GM19240 (cell line): ENCODE data around the gene OXER1.
"Not testable (repeated sequence)": the region's sequence is repeated elsewhere in the genome, so short reads cannot be mapped to it uniquely, and the experiment has no call there.

Experiments
- DNase-seq: peaks from one replicate; pipeline ENCODE4 v3.0.0; 2011; ENCODE audit warnings: low spot score; ENCODE audit not compliant: insufficient read length

OXER1 gene

GRCh38 chr2:42752816-42753813 lies 10.8 kb downstream of the OXER1 start:
- no peak for DNase-seq

DNA sequence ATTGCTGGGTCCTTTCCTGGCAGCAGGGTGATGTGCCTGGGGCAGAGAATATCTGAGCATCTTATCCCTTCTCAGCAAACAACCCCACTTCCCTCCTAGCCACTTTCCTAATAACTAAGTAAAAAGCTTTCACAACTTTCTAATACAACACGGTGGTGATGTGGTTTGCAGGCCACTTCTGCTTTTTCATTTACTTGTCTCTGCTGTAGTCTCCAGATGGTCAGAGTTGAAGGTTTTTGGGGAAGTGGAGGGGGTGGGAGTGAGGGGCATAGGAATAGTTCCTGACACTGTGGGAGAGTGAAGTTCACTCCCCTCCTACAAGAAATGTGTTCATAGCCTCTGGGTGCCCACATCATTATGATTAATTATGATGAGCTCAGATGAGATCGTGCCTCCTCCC lies 11.6 kb downstream of the OXER1 start:
- peak; percentile 50 for DNase-seq

GRCh38 chr2:42748840-42749239 lies 15.1 kb downstream of the OXER1 start:
- DNase-seq = no peak

DNA sequence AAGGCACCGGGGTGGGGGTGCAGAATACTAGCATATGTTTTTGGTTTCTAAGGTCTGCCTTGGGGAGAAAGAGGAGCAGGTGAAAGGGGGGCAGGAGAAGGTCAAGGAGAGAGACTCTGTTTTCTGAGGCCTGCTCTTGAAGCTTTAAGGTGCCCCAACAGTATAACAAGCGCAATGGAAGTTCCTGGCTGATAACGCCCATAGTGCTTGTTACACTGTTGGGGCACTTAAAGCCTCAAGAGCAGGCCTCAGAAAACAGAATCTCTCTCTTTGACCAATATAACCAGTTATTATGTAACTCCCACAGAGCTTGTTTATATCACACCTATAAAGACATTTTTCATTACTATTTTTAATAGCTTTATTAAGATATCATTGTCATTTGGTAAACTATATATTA lies 16.5 kb downstream of the OXER1 start:
- no peak for DNase-seq

DNA sequence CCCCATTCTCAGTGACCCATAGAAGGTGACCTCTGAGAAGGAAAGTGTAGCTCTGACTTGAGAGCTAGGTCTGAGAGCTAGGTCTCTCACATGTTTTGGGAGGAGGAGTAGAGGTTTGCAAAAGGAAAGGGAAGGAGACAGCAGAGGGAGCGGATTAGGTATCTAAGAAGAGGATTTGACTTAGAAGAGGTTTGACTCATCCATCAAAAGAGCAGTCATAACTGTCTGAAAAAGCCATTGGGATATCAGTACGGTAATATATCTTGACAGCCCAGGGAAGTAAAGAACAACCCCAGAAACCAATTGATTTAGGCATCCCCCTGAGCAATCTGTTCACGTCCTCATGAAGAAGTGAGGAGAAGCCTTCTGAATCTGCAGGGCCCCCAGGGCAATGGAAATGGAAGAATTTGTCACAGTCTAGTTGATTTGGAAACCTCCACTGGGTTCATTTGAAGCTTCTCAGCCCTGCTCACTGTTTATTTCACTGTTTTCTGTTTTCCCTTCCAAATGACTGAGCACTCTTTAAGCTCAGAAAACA lies 19.3 kb downstream of the OXER1 start:
- no peak for DNase-seq

DNA sequence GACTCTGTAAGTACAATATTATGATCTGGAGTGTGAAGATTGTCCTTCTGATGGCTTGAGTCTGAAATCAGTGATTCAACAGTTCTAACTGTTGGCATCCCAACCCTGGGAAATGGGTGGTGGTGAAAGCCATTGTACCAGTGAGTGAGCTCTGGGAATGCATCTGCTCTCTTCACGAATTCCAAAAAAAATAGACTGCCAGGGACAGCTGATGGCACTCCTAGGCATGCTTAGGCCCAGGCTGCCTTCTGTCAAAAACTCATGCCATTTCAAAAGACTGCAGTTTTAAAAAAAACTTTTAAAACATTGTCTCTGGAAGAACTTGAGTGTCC lies 20.3 kb downstream of the OXER1 start:
- DNase-seq = no peak

DNA sequence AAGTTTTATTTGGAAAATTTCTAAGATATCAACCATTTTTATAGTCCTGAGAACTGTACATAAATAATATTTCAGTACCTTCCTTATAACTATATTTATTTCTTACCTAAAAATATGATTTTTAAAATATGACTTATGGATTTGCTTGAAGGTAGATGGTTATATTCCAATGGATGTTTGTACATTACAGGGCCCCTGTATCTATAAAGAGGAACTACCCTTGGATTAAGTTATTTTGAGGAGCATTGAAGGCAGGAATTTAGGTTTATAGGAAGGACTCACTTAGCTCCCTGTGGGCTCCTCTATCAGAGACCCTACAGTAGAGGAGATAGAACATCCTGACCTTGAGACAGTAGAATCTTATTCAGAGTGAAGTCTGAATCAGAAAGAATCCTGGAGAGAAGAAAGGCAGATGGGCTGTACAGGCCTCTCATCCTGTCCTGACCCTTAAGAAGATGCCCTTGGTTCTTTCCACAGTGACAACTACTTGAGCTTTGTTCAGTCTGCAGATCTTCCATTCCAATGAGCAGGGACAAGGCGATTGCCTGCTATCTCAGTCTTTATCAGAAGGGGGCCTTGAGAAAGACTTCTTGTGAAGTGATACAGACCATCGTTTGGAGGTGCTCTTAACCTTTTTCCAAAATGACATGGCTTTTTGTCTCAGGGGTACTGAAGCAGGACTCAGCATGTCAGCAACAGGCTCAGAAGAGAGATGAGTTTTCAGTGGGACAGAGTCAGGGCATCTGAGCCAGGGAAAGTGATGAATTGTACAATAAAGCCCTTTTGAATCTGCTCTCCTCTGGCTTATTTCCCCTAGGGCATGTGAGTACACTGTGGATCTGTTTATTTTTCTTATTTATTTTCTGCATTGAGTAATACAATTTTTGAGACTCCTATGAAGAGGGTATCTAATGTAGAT lies 20.9 kb downstream of the OXER1 start:
- DNase-seq = no peak

GRCh38 chr2:42741140-42741539 lies 22.8 kb downstream of the OXER1 start:
- DNase-seq = no peak

- DNase-seq = no peak
Observed at GRCh38 chr2:42736598-42737322, 27.2 kb downstream of the OXER1 start.

- DNase-seq = no peak
Observed at GRCh38 chr2:42733852-42734251, 30.1 kb downstream of the OXER1 start.

DNA sequence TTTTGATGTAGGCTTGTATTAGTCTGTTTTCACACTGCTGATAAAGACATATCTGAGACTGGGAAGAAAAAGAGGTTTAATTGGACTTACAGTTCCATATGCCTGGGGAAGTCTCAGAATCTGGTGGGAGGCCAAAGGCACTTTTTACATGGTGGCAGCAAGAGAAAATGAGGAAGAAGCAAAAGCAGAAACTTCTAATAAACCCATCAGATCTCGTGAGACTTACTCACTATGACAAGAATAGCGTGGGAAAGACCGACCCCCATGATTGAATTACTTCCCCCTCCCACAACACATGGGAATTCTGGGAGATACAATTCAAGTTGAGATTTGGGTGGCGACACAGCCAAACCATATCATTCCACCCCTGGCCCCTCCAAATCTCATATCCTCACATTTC lies 32.6 kb downstream of the OXER1 start:
- not testable (repeated sequence) for DNase-seq

DNA sequence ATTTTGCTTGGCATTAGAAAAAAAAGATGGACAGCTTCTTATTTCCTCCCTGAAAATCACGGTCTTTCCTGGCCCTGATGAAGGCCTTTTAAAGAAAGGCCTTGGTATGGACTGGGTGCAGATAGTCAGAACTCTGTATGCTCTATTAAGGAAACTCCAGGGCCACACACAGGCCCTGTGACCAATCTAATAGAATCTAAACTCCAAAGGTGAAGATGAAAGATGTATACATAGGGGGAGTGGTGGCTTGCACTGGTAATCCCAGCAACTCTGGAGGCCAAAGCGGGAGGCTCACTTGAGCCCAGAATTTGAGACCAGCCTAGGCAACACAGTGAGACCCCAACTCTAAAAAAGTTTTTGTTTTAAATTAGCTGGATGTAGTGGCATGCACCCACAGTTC lies 37.3 kb downstream of the OXER1 start:
- DNase-seq = no peak

DNA sequence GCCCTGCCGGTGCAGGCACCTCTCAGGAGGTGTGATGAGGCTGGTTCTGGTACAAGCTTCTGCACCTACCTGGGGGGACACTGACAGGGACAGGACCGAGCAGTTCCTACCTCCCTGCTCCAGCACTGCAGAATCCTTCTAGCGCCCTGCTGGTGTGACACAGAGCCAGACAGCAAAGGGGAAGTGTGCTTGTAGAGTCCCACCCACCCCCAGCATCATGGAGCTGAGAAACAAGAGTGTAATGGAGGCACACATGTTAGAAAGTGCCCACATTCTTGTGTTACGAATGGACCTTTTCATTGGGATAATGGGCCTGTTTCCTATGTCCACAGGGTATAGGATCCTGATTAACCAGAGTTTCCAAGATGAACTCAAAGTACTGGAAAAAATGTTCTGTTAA lies 38.3 kb downstream of the OXER1 start:
- DNase-seq = no peak

GRCh38 chr2:42724886-42725285 lies 39.0 kb downstream of the OXER1 start:
- DNase-seq = no peak

GRCh38 chr2:42723465-42723864 lies 40.5 kb downstream of the OXER1 start:
- DNase-seq = no peak

- DNase-seq = peak; percentile 29
Observed at GRCh38 chr2:42722320-42723190, 41.4 kb downstream of the OXER1 start.

GRCh38 chr2:42721898-42722297 lies 42.0 kb downstream of the OXER1 start:
- no peak for DNase-seq

GRCh38 chr2:42714686-42715085 lies 49.2 kb downstream of the OXER1 start:
- DNase-seq = no peak

DNA sequence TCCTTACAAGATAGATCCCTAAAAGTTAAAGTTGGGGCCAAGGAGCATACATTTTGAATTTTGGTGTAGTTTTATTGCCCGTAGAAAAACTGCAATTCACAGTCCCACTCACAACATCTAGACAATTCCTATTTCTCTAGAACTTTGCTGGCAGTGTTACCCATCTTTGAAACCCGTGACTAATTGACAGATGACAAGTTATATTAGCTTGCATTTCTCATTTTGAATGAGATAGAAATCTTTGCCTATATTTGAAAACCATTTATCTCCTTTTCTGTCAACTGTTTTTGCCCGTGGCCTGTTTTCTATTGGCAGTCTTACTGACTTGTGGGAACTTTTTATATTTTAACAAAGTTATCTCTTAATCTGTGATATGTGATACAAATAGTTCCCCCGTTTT lies 50.0 kb downstream of the OXER1 start:
- DNase-seq = no peak

DNA sequence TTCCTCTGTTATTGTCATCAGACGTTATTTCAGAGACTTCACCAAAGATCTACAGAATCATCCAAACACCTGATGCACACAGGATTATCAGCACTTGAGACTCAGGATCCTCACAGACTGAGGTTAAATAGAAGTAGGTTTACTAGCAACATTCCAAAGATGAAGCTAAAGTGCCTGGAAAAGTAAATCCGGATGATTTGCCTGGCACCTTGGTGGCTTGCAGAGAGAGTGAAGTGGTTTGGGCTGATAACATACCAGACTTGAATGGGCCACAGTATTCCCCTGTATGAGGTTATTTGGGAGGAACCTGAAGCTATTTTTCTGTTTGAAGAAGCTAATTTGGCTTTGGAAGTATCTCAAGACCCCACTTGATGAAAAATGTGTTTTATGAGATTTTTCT lies 51.0 kb downstream of the OXER1 start:
- DNase-seq = no peak
